ENCODE results near the gene SLC25A17.
A peak's percentile ranks its signal among the peaks of the same experiment; 100 is the strongest.
"Not testable (repeated sequence)": the region's sequence is repeated elsewhere in the genome, so short reads cannot be mapped to it uniquely, and the experiment has no call there.

SLC25A17 gene

DNA sequence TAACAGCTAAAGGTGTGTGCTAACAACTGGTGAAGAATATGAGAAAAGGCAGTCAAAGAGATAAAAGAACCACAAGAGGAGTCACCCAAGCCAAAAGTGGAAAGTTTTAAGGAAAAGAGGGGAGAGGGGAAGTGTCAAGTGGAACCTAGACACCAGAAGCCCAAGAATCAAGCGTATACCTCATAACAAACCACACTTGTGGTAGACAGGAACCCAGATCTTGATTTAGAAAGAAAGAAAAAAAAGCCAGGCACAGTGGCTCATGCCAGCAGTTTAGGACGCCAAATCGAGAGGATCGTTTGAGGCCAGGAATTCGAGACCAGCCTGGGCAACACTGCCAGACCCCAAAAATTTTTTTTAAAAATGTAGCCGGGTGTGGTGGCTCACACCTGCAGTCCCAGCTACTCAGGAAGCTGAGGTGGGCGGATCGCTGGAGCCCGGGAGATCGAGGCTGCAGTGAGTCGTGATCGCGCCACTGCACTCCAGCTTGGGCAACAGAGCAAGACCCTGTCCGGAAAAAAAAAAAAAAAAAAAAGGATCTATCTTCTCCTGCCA lies 877 bp downstream of the SLC25A17 start:
- peak in 2 of 5 donors; percentile 8 to 13 for DNase-seq

DNA sequence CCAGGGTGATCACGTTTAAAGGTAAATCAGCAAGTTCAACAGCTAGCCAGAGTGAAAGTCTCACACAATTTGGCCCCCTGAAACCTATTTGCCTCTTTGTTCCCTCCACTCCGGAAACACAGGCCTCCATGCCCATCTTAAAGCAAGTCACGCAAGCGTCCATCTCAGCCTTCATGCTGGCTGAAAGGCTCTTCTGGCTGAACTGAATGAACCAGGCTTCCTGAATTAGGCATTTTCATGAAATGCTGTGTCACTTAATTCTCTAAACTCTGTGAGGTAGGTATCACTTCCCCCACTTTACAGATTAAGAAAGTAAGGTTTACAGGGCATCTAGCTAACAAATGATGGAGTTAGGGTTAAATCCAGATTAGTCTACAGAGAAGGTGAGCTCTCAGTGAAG lies 1.4 kb downstream of the SLC25A17 start:
- DNase-seq: no peak

GRCh38 chr22:40813912-40814315 lies 5.2 kb downstream of the SLC25A17 start:
- DNase-seq: no peak

- DNase-seq: no peak
Measured at GRCh38 chr22:40808018-40808841, 10.9 kb downstream of the SLC25A17 start.

DNA sequence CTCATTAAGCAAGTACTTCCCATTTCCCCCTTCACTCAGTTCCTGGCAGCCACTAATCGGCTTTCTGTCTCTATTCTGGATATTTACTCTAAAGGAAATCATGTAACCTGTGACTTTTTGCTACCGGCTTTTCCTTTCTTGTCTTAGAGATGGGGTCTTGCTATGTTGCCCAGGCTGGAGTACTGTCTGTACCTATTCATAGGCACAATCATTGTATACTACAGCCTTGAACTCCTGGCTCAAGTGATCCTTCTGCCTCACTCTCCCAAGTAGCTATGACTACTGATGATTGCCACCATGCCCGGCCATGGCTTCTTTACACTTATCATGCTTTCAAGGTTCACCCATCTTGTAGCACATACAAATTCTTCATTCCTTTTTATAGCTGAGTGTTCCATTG lies 12.4 kb downstream of the SLC25A17 start:
- no peak for DNase-seq

DNA sequence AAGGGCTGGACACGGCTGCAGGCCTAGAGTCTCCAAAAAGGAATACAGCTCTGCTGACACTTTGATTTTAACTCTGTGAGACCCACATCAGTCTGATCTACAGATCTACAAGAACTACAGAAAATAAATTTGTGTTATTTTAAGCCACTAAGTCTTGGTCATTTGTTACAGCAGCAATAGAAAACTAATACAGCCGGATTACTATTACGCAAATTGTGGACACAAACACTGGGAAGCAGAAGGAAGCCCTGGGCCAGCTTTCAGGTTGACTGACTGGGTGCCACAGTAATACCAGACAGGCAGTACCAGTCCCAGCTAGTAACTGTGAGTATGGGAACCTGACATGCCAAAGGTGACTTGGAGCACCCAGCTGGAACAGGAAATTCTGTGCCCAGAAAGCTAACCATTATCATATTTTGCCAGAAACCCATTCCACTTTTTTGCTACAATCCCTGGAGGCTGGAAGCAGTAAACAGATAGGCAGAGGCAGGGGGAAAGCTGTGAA lies 13.4 kb downstream of the SLC25A17 start:
- DNase-seq: no peak

GRCh38 chr22:40805239-40805638 lies 13.9 kb downstream of the SLC25A17 start:
- no peak for DNase-seq

- DNase-seq: no peak
Measured at GRCh38 chr22:40803321-40803720, 15.8 kb downstream of the SLC25A17 start.

DNA sequence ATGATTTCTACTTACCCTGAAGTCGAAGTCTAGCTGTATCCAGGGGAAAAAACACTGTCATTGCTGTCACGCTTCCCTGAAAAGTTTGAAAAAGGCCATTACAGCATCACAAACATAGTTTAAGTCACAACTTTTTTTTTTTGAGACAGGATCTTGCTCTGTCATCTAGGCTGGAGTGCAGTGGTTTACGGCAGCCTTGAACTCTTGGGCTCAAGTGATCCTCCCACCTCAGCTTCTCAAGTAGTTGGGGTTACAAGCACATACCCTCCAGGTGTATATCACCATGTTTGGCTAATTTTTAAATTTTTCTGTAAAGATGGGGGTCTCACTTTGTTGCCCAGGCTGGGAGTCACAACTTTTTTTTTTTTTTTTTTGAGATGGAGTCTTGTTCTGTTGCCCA lies 20.1 kb downstream of the SLC25A17 start:
- no peak for DNase-seq

- DNase-seq: no peak
Measured at GRCh38 chr22:40797427-40797826, 21.7 kb downstream of the SLC25A17 start.

DNA sequence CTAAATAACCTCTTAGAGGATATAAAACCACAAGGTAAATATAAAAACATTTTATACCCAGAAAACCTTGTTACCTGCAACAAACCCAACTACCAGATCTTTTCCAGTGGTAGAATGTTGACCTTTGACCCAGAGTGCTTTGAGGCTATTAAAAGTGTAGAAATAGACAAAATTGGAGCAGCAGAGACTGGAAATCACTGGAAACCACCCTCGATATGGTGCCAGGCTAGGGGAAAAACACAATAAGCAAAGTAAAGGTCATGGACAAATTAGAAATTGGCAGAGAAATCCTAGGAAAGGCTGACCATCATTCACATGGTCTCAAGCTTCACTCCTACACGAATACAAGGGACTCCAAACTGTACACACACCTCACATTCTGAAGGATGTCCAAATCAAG lies 26.7 kb downstream of the SLC25A17 start:
- DNase-seq: no peak

GRCh38 chr22:40791241-40791640 lies 27.9 kb downstream of the SLC25A17 start:
- no peak for DNase-seq

- no peak for DNase-seq
Measured at GRCh38 chr22:40789131-40789530, 30.0 kb downstream of the SLC25A17 start.

DNA sequence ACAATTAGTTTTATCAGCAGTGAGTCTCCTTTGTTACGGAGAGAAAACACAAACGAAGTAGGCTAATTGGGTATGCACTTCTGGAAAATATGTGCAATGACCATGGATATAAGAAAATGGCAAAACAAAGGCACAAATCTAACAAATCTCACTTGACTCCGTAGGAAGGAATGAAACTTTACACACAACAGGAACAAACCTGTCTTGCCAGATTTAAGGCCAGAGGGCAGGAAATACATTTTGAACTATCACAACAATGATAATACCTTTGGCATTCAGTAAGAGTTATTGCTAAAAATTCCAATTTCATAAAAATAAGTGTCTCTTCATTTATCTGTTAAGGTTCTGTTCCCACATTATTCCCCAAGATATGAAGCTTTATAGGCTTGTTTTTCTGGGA lies 36.6 kb downstream of the SLC25A17 start:
- DNase-seq: no peak

GRCh38 chr22:40781749-40782148 lies 37.4 kb downstream of the SLC25A17 start:
- not testable (repeated sequence) for DNase-seq

GRCh38 chr22:40769761-40770160 lies 49.4 kb downstream of the SLC25A17 start:
- no peak for DNase-seq

GRCh38 chr22:40768206-40768605 lies 50.9 kb downstream of the SLC25A17 start:
- no peak for DNase-seq

GRCh38 chr22:40766956-40767355 lies 52.2 kb downstream of the SLC25A17 start:
- DNase-seq: no peak

DNA sequence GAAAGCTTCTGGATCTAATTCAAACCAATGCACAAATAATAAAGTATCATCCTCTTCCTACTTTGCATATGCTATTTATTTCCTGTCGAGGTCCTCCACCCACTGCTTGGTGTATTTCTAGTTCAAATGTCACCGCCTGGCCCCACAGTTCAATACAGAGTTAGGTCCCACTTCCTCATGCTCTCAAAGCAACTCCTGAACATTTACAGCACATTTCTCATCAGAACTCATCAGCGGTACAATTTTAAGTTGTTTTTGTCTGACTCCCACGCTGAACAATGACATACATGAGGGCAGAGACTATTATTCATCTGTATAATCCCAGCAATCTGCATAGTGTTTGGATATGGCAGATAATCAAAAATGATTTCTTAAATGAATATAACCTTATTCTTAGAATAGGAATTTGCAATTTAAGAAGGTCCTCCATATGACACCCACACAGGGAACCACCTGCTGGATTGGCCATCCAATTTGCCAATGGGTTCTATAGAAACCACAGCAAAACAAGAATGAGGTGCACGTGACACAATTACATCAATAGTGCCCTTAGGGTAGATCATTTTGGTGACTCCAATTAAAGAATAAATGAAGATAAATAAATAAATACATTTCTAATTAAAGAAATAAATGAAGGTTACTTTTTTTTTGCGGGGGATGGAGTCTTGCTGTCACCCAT lies 54.2 kb downstream of the SLC25A17 start:
- DNase-seq: peak in 1 of 5 donors; percentile 0

DNA sequence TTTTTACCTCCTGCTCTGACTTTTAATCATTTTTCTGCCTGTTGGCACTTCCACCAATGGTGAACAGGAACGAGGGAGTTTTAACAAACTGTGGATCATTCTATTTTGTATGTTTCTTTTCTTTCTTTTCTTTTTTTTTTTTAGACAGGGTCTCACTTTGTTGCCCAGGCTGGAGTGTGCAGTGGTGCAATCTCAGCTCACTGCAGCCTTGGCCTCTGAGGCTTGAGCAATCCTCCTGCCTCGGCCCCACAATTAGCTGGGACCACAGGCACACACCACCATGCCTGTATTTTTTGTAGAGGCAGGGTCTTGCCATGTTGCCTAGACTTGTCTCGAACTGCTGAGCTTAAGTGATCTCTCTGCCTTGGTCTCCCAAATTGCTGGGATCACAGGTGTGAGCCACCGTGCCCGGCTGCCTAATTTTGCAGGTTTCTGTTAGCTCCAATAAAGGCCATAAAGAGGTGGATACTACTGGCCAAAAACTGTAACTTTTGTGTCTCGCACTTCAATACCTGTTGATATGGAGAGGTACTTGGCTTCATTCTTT lies 59.8 kb downstream of the SLC25A17 start:
- no peak for DNase-seq

DNA sequence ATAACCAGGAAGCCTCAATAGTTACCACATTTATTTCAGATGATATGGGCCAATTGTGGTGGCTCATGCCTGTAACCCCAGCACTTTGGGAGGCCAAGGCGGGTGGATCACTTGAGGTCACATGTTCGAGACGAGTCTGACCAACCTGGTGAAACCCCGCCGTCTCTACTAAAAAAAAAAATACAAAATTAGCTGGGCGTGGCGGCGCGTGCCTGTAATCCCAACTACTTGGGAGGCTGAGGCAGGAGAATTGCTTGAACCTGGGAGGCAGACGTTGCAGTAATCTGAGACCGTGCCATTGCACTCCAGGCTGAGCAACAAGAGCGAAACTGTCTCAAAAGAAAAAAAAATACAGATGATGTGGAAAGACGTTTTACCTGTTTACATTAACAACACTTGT lies 60.3 kb downstream of the SLC25A17 start:
- not testable (repeated sequence) for DNase-seq

DNA sequence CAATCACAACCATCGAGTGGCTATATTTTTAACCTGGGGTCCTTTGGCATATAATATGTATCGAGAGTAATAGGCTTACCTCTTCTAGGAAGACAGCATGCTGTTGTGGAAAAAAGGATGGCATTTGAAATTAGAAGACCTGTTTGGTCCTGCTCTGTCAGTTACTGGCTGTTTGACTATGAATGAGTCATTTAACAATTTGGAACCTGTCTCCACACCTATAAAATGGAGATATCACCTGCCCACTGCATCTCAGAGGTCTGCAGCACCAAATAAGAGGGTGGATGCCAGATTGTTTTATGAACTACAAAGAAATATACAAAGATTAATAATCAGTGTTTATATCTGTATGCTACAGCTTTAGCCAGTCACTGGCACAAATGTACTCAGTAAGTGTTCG lies 60.8 kb downstream of the SLC25A17 start:
- DNase-seq: no peak

DNA sequence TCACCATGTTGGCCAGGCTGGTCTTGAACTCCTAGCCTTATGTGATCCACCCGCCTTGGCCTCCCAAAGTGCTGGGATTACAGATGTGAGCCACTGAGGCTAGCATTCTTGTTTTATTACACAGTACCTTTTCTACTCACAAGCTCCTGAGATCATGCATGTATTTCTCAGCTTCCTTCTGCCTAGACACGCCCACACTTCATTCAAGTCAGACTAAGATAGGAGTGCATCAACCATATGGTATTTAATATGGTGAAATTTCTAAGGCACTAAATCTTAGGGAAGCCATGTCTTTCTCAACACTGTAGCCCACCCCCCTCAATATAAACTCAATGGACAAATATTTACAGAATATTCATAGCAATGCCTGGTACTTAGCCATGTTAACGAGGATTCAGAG lies 62.1 kb downstream of the SLC25A17 start:
- DNase-seq: no peak

- DNase-seq: no peak
Measured at GRCh38 chr22:40753114-40753513, 66.0 kb downstream of the SLC25A17 start.

Data from T-helper 1 cell (primary cell).